Measurements from ENCODE around the gene FAM98A.

DNA sequence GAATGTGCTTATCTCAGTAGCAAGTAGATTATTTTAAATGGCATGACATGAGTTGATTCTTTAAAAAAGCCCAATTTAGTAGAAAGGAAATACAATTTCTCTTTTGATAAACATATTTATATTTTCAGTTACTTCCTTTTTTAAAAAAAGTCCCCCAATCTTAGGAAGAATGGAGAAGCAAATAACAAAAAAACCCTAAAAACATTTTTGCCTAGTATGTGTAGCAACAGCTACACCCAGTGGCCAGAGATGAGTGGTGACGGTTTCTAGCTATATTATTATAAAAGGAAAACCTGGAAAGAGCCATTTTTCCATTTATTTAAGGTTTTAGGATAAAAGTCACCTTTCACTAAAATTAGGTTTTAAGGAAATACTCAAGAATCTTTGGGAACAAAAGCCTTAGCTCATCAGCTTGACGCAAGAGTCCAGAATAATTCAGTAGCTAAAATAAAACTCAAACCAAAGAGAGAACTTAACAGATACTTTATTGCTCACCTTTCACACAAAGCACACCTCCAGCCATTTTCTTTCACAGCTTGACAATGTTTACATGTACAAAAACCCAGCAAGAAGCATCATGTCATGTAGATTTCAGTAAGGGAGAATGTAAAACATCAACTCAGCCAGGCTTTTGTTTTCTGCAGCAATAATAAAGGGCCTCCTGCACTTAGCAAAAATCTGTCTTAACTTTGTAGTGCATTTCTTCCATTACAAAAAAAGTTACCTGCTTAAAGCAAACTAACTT is 15.7 kb downstream of the FAM98A start:
- TF ChIP-seq, protein P1, sequence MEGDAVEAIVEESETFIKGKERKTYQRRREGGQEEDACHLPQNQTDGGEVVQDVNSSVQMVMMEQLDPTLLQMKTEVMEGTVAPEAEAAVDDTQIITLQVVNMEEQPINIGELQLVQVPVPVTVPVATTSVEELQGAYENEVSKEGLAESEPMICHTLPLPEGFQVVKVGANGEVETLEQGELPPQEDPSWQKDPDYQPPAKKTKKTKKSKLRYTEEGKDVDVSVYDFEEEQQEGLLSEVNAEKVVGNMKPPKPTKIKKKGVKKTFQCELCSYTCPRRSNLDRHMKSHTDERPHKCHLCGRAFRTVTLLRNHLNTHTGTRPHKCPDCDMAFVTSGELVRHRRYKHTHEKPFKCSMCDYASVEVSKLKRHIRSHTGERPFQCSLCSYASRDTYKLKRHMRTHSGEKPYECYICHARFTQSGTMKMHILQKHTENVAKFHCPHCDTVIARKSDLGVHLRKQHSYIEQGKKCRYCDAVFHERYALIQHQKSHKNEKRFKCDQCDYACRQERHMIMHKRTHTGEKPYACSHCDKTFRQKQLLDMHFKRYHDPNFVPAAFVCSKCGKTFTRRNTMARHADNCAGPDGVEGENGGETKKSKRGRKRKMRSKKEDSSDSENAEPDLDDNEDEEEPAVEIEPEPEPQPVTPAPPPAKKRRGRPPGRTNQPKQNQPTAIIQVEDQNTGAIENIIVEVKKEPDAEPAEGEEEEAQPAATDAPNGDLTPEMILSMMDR (IDR thresholded peaks at IDR 0.05) = peak; percentile 68 to 74 (median 68)
- no peak for TF ChIP-seq POLR2A (IDR thresholded peaks at IDR 0.05)

Measured in ovary (tissue), 3 donors.